ENCODE measurements around the gene NUDT15. TPM values are rescaled to one million over a fixed set of nuclear protein-coding genes. Genes with fewer than 3 reads are reported as not detected.

Gene NUDT15
- total RNA-seq, 4 donors from 2014 or later, result 5.6 to 10.0 (median 9.1) TPM

DNA sequence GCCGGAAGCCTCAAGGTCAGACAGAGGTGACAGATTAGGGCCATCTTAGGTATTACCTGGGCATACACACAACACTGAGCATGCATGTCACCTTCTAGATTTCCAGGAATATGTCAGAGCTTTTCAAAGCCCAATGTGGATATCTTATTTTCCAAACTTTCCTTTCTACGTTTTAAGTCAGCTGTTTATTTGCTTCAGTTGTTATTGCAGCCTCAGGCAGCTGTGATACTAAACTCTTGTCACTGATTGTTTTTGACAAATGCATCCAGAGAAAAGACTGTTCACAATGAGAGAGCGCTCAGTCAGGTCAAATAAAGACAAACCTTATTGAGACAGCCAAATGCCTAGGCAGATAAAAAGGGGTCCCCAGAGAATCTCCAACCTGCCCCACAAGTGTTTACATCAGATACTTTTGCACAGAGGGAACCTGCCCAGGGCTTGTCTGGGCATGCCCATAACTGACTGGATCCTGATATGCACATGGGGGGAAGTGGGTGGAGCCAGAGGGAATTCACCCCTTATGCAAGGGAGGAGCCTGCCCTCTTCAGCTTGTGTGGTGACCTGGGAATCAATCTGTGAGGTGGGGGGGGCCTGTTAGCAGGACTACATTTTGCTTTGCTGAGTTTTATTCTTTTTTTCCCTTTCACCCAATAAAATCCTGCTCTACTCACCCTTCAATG, 28.9 kb downstream of the NUDT15 start:
- peaks cover 53% of the 10 kb centered on the region for H3K36me3 ChIP-seq
- no peaks in the 10 kb centered on the region for H3K27me3 ChIP-seq
- H3K4me1 ChIP-seq, result no peaks in the 10 kb centered on the region
- peaks cover 16% of the 10 kb centered on the region for H3K9me3 ChIP-seq
- H3K27ac ChIP-seq, result no peak overlapping the region
- no peak for DNase-seq (ENCODE audit: low spot score in 2 of 2)
- H3K4me3 ChIP-seq, result no peak overlapping the region
- WGBS, result 97% methylated on average over 3 of the region's 3 CpGs
- TF ChIP-seq, protein P1, sequence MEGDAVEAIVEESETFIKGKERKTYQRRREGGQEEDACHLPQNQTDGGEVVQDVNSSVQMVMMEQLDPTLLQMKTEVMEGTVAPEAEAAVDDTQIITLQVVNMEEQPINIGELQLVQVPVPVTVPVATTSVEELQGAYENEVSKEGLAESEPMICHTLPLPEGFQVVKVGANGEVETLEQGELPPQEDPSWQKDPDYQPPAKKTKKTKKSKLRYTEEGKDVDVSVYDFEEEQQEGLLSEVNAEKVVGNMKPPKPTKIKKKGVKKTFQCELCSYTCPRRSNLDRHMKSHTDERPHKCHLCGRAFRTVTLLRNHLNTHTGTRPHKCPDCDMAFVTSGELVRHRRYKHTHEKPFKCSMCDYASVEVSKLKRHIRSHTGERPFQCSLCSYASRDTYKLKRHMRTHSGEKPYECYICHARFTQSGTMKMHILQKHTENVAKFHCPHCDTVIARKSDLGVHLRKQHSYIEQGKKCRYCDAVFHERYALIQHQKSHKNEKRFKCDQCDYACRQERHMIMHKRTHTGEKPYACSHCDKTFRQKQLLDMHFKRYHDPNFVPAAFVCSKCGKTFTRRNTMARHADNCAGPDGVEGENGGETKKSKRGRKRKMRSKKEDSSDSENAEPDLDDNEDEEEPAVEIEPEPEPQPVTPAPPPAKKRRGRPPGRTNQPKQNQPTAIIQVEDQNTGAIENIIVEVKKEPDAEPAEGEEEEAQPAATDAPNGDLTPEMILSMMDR (IDR thresholded peaks at IDR 0.05), result no peak
- TF ChIP-seq POLR2A (IDR thresholded peaks at IDR 0.05) (no peak), POLR2AphosphoS5 (IDR thresholded peaks at IDR 0.05) (no peak), EP300 (IDR thresholded peaks at IDR 0.05) (no peak)

DNA sequence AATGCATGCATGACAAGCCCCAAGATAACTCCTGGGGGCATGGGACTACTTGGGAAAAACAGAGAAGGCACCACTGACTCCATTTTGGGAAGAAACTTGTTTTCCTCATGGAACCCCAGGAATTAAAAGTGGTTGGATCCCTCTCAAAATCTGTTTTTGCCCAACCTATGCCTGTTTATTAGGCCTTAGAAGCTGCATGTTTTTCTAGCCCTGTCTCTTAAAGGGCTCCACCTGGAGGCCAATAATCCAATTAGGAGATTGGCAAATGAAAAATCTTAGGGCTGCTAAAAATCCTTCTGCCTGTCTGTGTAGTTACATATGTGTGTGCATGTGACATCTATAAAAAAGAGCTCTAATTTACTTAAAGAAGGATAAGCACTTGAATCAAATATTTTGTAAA, 30.5 kb downstream of the NUDT15 start:
- Histone ChIP-seq H3K36me3 (peaks cover 69% of the 10 kb centered on the region), H3K9me3 (peaks cover 16% of the 10 kb centered on the region), H3K4me3 (no peak overlapping the region), H3K4me1 (no peaks in the 10 kb centered on the region), H3K27ac (no peak overlapping the region), H3K27me3 (no peaks in the 10 kb centered on the region)
- no peak for TF ChIP-seq POLR2AphosphoS5 (IDR thresholded peaks at IDR 0.05)
- TF ChIP-seq, protein P1 (IDR thresholded peaks at IDR 0.05), result no peak
- no peak for DNase-seq (ENCODE audit: low spot score in 2 of 2)

DNA sequence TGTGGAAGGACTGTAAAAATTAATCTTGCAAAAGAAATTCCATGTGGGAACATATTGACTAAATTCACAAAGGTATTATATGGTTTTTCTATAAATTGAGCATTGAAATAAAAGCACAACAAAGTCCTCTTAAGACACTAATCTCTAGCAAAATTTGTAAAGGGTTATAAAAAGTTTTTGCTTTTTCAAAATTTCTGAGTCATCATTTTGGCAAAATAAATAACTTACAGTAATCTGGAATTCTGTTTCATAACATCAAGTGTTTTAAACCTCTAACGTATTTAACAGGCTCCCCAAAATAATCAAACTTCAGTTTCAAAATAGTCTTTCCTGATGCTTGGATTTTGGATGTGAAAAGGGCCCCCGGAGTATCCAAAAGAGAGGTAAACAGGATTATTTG, 31.4 kb downstream of the NUDT15 start:
- Histone ChIP-seq H3K36me3 (peaks cover 78% of the 10 kb centered on the region), H3K9me3 (peaks cover 16% of the 10 kb centered on the region)

DNA sequence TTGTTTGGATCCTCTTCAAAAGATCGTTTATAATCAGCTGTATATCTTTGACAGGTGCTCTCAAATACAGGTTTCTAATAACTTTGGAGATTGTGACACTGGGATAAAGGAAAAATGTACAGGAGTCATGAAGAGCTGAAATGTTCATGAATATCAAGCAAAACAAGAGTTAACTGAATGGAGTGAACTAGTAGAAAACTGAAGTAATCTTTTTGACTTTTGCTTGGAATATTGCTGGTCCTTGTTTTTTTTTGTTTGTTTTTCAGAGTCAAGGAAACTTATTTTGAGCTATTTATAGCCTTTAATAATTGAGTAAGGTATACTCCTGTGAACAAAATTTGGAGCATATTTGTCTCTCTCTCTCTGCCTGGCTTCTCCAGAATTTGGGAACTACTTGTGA, 32.0 kb downstream of the NUDT15 start:
- Histone ChIP-seq H3K9me3 (peaks cover 16% of the 10 kb centered on the region), H3K4me1 (no peaks in the 10 kb centered on the region), H3K27me3 (no peaks in the 10 kb centered on the region), H3K36me3 (peaks cover 84% of the 10 kb centered on the region), H3K4me3 (no peak overlapping the region), H3K27ac (no peak overlapping the region)
- WGBS, result 91% methylated on average over 1 of the region's 1 CpG
- DNase-seq (ENCODE audit: low spot score in 2 of 2), result no peak
- TF ChIP-seq POLR2AphosphoS5 (IDR thresholded peaks at IDR 0.05) (no peak), EP300 (IDR thresholded peaks at IDR 0.05) (no peak), POLR2A (IDR thresholded peaks at IDR 0.05) (no peak)
- TF ChIP-seq, protein P1 (IDR thresholded peaks at IDR 0.05), result no peak

More for the DNA sequence above, 31.4 kb downstream of the NUDT15 start:
- TF ChIP-seq POLR2AphosphoS5 (IDR thresholded peaks at IDR 0.05) (no peak), EP300 (IDR thresholded peaks at IDR 0.05) (no peak), POLR2A (IDR thresholded peaks at IDR 0.05) (no peak)
- TF ChIP-seq, protein P1 (IDR thresholded peaks at IDR 0.05), result no peak
- no peak for DNase-seq (ENCODE audit: low spot score in 2 of 2)
- Histone ChIP-seq H3K4me3 (no peak overlapping the region), H3K4me1 (no peaks in the 10 kb centered on the region), H3K27me3 (no peaks in the 10 kb centered on the region), H3K27ac (no peak overlapping the region)
- WGBS, result 95% methylated on average over 2 of the region's 2 CpGs

DNA sequence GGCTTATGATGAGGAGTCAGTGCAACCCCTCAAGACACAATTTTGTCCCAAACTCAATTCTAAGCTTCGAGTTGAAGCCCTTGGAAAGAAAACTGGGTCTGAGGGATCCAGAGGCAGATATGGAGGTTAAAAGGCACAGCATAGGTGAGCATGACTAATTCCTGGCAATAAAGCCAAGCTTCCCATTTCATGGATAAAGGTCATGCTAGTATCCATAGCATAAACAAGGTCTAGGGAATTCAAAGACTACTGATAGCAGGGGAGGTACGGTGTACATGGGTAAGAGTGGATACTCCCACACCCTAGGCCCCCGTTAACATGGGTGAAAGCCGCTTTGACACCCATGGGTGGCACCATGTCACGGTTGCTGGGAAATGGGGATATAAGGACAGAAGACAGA, 33.4 kb downstream of the NUDT15 start:
- DNase-seq (ENCODE audit: low spot score in 2 of 2), result no peak
- no peak for TF ChIP-seq EP300 (IDR thresholded peaks at IDR 0.05)
- no peak for TF ChIP-seq POLR2A (IDR thresholded peaks at IDR 0.05)
- no peak for TF ChIP-seq POLR2AphosphoS5 (IDR thresholded peaks at IDR 0.05)
- TF ChIP-seq, protein P1 (IDR thresholded peaks at IDR 0.05), result no peak
- Histone ChIP-seq H3K27me3 (no peaks in the 10 kb centered on the region), H3K4me1 (no peaks in the 10 kb centered on the region), H3K9me3 (peaks cover 16% of the 10 kb centered on the region), H3K36me3 (peaks cover 90% of the 10 kb centered on the region), H3K27ac (no peak overlapping the region), H3K4me3 (no peak overlapping the region)
- WGBS, result over 99% methylated on average over 5 of the region's 5 CpGs

All from suprapubic skin (tissue), 4 donors.